ENCODE data around the gene ARSD. TPM values are rescaled to one million over a fixed set of nuclear protein-coding genes. Genes with fewer than 3 reads are reported as not detected.

Gene ARSD
- total RNA-seq, 1 donor from 2014 or later: 39.8 TPM

- peak; percentile 27 for DNase-seq
These were observed 39.2 kb downstream of the ARSD start for GRCh38 chrX:2889706-2890490.

DNA sequence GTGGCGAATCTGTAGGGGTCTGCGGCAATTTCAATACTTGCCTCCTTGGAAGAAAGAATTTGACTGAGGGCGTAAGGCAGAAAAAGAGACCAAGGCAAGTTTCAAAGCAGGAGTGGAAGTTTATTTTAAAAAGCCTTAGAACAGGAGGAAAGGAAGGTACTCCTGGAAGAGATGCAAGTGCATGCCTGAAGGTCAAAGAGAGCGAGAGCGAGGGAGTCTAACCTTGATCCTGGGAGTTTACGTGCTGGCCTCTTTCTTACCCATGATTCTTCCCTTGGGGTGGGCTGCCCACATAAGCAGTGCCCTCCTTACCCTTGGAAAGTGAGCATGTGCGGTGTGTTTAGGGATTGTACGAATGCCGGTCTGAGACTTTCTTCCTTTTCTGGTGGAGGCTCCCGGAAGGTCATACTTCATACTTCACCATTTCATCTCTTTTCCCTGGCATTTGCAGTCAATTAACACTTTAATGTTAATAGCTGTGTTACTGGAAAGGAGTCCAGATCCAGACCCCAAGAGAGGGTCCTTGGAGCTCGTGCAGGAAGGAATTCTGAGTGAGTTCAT is 40.0 kb downstream of the ARSD start:
- no peak for DNase-seq

GRCh38 chrX:2888309-2888708 is 40.8 kb downstream of the ARSD start:
- DNase-seq: no peak

- no peak for DNase-seq
These were observed 45.4 kb downstream of the ARSD start for GRCh38 chrX:2883770-2884169.

GRCh38 chrX:2879670-2880069 is 49.5 kb downstream of the ARSD start:
- DNase-seq: no peak

GRCh38 chrX:2878563-2878962 is 50.6 kb downstream of the ARSD start:
- no peak for DNase-seq

- DNase-seq: peak; percentile 31
These were observed 53.2 kb downstream of the ARSD start for GRCh38 chrX:2875798-2876399.

GRCh38 chrX:2875136-2875481 is 54.0 kb downstream of the ARSD start:
- DNase-seq: no peak

DNA sequence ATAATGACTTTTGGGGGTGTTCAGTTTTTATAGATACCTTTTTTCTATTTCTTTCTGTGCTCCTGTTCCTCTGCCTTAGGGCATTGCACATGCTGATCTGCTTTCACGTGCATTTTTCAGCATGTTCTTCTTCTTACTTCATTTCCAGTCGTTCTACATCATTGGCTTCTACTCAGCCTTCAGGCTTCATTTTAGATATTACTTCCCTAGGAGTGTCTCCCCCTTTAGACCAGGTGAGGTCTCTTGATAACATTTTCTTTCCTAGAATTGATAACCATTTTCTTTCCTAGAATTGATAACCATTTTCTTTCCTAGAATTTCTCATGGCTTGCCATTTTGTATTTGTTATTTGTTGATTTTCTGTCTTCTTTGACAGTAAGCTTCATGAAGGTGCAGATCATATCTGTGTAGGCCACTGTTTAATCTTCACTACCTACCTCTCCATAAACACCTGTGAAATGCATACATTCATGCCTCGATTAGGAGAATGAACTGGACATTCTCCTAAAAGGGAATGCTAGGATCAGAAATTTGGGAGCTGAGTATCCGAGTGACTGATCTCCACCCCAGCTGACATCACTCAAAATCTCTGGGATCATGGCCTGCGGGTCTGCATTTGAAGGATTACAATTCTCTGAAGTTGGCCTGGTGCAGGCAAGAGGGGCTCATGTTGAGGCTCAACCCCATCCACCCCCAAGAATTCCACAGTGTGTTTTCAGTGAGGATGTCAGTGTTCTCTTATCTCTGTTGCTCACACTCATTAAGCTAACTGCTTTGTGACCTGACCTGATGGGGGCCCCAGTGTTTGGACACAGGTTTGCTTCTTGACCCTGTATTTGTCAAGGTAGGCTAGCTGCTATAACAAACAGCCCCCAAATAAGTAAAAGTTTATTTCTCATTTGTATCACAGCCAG is 54.7 kb downstream of the ARSD start:
- no peak for DNase-seq

DNA sequence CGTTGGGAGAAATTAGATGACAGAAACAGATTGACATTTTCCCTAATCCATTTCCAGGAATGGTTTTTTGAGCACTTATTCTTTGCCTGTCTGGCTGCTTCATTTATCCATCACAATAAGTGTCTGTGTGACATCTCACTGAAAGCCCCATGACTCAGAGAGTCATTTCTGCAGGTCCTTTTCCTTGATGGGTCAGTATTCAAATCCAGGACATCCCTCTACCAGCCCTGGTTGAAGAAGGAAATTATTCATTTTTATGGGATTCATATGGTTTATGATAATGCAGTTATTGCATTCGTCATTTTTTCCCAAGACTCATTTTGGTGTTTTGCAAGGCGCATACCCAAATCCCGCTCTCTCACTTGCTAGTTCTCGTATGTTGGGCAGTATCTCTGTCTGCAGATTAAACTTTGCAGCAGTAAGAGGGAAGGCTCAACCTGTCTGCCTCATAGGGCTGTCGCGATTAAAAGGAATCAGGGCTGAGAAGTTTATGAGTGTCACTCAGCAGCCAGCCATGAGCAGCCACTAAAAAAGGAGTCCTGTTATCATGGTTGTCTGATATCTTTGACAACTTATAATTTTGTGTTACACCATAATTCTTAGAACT is 56.4 kb downstream of the ARSD start:
- DNase-seq: no peak

DNA sequence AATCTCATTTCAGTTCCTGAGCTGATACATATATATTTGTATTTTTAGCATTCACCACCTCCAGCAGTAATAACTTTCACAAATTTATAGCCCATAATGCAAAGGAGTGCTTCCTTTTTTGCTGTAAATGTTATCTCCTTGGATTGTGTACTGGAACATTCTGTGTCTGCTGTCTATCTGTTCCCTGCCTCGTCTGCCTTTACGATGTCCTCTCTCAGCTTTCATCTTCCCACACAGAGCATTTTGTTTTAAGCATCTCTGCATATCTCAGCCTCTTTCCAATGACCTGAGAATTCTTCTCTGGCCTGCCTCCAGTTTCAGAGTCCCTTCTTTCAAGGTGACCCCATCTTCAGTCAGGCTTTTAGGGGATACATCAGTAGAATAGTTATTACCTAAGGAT is 57.3 kb downstream of the ARSD start:
- no peak for DNase-seq

DNA sequence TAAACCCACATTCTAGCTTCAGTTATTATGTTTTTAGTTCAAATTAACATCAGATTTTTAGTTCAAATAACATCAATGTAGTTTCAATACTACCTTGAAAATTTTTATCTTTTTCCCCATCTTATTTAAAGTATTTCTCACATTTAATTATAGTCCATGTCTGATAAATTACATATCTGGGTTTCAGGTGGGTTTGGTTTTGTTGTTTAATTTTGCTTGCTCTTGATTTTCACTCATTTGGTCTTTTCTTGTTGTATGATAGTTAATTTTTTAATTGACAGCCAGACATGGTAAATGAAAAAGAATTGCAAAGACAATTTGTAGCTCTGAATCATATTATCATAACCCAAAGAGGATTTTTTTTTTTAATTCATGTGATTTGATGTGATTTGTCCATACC is 58.5 kb downstream of the ARSD start:
- DNase-seq: no peak

- no peak for DNase-seq
These were observed 61.9 kb downstream of the ARSD start for GRCh38 chrX:2867206-2867605.

- no peak for DNase-seq
These were observed 65.5 kb downstream of the ARSD start for GRCh38 chrX:2863646-2864045.

DNA sequence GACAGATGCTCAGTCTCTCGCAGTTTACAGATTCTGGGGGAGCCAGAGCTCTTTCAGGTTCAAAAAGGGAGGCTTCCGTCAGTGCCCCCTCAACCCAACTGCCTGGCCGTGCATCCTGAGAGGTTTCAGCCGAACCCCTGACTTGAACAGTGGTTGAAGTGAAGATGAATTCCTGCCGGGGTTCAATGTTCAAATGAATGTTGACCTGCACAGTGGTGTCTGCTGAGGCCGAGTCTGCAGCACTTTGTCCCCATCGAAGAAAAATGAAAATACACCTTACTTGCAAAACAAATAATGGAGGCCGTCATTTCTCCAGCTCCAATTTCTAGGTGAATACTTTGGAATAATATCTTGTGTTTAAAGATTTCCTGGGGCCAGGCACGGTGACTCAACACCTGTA is 66.7 kb downstream of the ARSD start:
- DNase-seq: no peak

DNA sequence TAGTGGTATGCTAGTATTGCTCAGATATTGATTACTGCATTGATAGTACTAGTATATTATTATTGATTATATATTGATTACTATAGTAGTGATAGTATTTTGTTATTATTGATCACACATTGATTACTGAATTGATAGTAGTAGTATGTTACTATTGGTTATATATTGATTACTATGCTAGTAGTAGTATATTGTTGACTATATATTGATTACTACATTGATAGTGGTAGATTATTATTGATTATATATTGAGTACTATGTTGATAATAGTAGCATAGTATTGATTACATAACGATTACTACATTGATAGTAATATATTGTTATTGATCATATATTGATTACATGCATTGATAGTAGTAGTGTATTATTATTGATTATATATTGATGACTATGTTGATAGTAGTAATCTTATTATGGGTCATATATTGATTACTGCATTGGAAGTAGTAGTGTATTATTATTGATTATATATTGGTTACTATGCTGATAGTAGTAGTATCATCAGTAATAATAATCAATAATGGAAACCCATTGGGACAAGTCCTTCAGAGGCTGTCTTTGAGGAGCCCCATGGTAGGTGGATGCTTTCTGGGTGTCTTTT is 69.8 kb downstream of the ARSD start:
- no peak for DNase-seq

GRCh38 chrX:2857566-2857965 is 71.6 kb downstream of the ARSD start:
- no peak for DNase-seq

GRCh38 chrX:2855761-2856160 is 73.4 kb downstream of the ARSD start:
- no peak for DNase-seq

DNA sequence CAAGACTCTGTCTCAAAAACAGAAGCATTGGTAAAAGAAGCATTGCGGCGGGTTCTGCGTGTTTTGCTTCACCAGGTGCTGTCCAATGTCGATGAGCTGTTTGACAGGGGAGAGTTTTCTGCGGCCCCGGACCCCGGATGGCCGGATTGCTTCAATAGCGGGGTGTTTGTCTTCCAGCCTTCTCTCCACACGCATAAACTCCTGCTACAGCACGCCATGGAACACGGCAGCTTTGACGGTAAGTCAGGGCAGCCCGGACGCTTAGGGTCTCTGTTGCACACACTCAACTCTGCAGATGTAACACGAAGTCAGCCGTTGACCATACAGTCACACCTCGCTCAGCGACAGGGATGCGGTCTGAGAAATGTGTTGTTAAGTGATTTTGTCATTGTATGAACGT is 74.2 kb downstream of the ARSD start:
- DNase-seq: no peak

Data from dermis blood vessel endothelial cell (primary cell).